ENCODE measurements around the gene TMEFF1.

Gene TMEFF1

GRCh38 chr9:100448266-100448665 lies 24.7 kb upstream of the TMEFF1 start:
- no peak for DNase-seq

- DNase-seq = no peak
Measured at GRCh38 chr9:100449420-100449819, 23.5 kb upstream of the TMEFF1 start.

GRCh38 chr9:100452894-100453293 lies 20.1 kb upstream of the TMEFF1 start:
- DNase-seq = no peak

- no peak for DNase-seq
Measured at GRCh38 chr9:100455470-100455869, 17.5 kb upstream of the TMEFF1 start.

- DNase-seq = no peak
Measured at GRCh38 chr9:100457517-100457916, 15.4 kb upstream of the TMEFF1 start.

- DNase-seq = no peak
Measured at GRCh38 chr9:100459963-100460362, 13.0 kb upstream of the TMEFF1 start.

- no peak for DNase-seq
Measured at GRCh38 chr9:100465274-100465673, 7.7 kb upstream of the TMEFF1 start.

GRCh38 chr9:100465761-100466160 lies 7.2 kb upstream of the TMEFF1 start:
- no peak for DNase-seq

- DNase-seq = no peak
Measured at GRCh38 chr9:100466171-100466828, 6.6 kb upstream of the TMEFF1 start.

GRCh38 chr9:100466829-100467221 lies 6.1 kb upstream of the TMEFF1 start:
- DNase-seq = no peak

GRCh38 chr9:100468041-100468440 lies 4.9 kb upstream of the TMEFF1 start:
- DNase-seq = no peak

GRCh38 chr9:100472268-100472667 lies 681 bp upstream of the TMEFF1 start:
- no peak for DNase-seq

GRCh38 chr9:100473276-100474081 lies 530 bp downstream of the TMEFF1 start:
- no peak for DNase-seq

- no peak for DNase-seq
Measured at GRCh38 chr9:100474082-100474923, 1.4 kb downstream of the TMEFF1 start.

- DNase-seq = no peak
Measured at GRCh38 chr9:100474924-100475276, 2.0 kb downstream of the TMEFF1 start.

GRCh38 chr9:100477241-100477640 lies 4.3 kb downstream of the TMEFF1 start:
- no peak for DNase-seq

GRCh38 chr9:100478192-100478591 lies 5.2 kb downstream of the TMEFF1 start:
- DNase-seq = no peak

GRCh38 chr9:100479820-100480219 lies 6.9 kb downstream of the TMEFF1 start:
- DNase-seq = no peak

GRCh38 chr9:100485196-100485595 lies 12.2 kb downstream of the TMEFF1 start:
- DNase-seq = no peak

- DNase-seq = no peak
Measured at GRCh38 chr9:100486479-100487176, 13.7 kb downstream of the TMEFF1 start.

GRCh38 chr9:100488177-100488576 lies 15.2 kb downstream of the TMEFF1 start:
- DNase-seq = no peak

GRCh38 chr9:100489836-100490235 lies 16.9 kb downstream of the TMEFF1 start:
- DNase-seq = no peak

GRCh38 chr9:100492952-100493351 lies 20.0 kb downstream of the TMEFF1 start:
- DNase-seq = no peak
